ENCODE measurements around the gene PACS2.
"Not testable (repeated sequence)": the region's sequence is repeated elsewhere in the genome, so short reads cannot be mapped to it uniquely, and the experiment has no call there.

The PACS2 gene

DNA sequence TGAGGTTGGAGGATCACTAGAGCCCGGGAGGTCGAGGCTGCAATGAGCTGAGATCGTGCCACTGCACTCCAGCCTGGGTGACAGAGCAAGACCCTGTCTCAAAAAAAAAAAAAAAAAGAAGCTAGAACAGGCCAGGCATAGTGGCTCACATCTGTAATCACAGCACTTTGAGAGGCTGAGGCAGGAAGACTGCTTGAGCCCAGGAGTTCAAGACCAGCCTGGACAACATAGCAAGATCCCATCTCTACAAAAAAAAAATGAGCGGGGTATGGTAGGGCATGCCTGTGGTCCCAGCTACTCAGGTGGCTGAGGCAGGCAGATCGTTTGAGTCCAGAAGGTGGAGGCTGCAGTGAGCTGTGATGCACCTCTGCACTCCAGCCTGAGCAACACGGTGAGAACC lies 25.6 kb upstream of the PACS2 start:
- DNase-seq (ENCODE audit: low spot score), result not testable (repeated sequence)

DNA sequence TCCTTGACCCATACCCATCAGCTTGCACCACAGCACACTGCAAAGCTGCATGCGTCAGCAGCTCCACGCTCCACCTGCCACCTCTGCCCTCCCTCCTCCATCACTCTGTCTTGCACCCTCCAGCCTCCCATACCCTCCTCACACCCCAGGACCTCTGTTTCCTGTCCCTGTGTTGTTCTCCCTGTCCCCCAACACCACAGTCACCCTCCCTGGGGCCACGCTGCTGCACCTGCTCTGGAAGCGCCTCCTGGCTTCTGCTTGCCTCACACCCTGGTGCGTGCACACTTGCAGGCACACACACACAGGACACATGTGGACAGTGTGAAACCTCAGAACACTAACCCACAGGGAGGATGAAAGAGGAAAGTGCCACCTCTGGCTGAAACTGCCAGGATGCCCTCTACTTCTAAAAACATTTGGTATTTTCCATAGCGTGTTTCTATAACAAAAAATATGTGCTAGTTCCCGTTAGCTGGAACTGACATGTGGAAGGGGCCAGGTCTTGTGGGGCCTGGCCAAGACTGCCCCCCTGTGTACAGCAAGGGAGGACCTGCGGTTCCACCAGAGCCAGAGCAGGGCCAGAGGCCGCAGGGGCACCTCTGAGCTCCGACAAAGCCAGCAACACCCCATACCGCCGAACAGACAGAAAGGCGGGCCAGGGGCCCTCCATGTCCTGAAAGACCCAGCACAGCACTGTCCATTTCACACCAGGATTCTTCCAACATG lies 23.8 kb upstream of the PACS2 start:
- no peak for DNase-seq (ENCODE audit: low spot score)

DNA sequence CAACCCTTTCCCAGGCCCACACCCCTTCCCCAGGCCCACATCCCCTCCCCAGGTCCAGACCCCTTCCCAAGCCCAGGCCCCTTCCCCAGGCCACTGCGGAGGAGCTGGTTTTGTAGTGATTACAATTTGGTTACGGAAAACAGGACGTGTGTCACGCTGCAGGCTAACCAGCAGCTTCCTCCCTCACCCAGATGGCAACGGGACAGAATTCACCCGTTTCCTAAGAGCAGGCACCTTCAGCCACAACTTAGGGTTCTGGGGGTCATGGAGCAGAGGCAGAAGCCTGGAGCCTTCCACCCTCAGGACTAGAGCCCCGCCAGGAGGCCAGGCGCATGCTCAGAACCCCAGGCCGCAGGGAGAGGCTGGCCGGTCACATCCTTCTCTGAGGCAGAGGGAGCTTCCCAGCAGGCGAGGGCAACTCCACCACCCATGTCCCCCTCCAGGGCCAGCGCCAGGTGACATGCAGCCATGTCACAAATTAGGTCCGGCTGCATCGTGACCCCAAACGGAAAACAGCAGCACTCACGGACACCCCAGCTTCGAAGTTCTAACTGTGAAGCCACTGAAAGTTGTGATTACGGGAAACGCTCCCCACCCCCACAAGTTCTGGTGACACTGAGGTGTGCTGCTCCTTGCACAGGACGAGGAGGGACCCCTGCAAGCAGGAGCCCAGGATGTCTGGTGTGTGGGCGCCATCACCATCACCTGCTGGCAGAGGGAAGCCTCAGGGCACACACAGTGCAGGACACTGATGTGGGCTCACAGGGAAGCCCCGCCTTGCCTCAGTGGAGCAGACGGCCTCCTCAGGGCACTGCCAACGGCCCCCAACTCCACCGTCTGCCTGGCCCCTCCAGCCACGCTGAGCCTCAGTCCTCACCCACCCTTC lies 21.5 kb upstream of the PACS2 start:
- DNase-seq (ENCODE audit: low spot score), result no peak

DNA sequence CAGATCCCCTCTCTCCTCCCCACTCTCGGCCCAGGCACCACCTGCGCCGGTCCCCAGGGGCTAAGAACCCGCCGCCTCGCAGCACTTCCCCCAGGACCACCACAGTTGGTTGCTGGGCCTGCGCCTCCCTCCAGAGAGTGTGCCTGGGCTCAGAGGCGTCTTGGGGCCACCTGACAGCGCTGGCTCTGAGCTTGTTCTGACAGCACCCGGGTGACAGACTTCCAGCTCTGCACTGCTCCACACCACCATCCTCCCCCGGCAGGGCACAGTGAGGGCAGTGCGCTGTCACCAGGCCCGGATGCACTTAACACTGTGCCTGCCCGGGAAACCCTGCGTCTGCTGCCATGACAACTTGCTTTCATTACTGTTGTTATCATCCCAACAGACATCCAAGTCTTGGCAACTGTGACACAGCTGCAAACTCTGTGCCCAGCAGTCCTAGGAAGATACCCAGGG lies 20.4 kb upstream of the PACS2 start:
- DNase-seq (ENCODE audit: low spot score), result no peak

DNA sequence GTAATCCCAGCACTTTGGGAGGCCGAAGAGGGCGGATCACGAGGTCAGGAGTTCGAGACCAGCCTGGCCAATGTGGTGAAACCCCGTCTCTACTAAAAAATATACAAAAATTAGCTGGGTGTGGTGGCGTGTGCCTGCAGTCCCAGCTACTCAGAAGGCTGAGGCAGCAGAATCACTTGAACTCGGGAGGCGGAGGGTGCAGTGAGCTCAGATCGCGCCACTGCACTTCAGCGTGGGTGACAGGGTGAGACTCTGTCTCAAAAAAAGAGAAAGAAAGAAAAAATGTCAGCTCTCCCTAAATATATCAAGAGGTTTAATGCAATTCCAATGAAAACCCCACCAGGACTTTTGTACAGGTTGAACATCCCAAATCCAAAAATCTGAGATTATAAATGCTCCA lies 17.2 kb upstream of the PACS2 start:
- not testable (repeated sequence) for DNase-seq (ENCODE audit: low spot score)

- no peak for DNase-seq (ENCODE audit: low spot score)
These were observed 14.7 kb upstream of the PACS2 start for GRCh38 chr14:105299654-105300541.

DNA sequence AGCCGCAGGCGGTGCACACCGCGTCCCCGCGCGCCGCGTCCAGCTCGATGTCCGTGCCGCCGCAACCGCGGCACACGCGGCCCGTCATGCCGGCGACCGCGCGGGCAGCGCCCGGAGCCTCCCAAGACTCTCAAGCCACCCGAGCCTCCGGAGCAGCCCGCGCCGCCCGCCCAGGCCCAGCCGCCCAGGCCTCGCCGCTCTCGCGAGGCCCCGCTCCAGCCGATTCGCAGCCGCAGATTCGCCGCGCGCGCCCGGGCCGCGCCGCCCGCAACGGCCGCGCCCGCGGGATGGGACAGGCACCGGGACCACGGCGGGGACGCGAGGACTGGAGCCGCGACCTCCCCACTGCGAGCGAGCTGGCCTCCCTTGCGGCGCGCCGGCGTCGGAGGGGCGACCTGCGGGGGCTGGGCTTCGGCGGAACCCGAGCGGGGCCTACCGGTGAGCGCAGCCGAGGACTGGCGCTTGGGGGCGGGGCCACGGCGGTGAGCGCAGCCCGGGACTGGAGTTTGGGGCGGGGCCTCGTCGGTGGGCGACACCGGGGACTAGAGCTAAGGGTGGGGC lies 13.9 kb upstream of the PACS2 start, which contains the start of gene BRF1:
BRF1 (minus strand) TSS at position 460 of the 561 bp plus-strand sequence; CDS start at position 88, 372 bp downstream.
- peak; percentile 90 for DNase-seq (ENCODE audit: low spot score)

GRCh38 chr14:105301103-105301914 lies 13.2 kb upstream of the PACS2 start:
- peak; percentile 95 for DNase-seq (ENCODE audit: low spot score)

DNA sequence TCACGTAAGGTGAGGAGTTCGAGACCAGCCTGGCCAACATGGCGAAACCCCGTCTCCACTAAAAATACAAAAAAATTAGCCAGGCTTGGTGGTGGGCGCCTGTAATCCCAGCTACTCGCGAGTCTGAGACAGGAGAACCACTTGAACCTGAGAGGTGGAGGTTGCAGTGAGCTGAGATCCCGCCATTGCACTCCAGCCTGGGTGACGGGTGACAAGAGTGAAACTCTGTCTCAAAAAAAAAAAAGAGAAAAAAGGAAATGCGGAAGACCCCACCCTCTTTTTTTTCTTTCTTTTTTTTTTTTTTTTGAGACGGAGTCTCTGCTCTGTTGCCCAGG lies 12.7 kb upstream of the PACS2 start:
- not testable (repeated sequence) for DNase-seq (ENCODE audit: low spot score)

GRCh38 chr14:105303949-105304348 lies 10.6 kb upstream of the PACS2 start:
- DNase-seq (ENCODE audit: low spot score), result no peak

GRCh38 chr14:105304565-105304964 lies 10.0 kb upstream of the PACS2 start:
- no peak for DNase-seq (ENCODE audit: low spot score)

DNA sequence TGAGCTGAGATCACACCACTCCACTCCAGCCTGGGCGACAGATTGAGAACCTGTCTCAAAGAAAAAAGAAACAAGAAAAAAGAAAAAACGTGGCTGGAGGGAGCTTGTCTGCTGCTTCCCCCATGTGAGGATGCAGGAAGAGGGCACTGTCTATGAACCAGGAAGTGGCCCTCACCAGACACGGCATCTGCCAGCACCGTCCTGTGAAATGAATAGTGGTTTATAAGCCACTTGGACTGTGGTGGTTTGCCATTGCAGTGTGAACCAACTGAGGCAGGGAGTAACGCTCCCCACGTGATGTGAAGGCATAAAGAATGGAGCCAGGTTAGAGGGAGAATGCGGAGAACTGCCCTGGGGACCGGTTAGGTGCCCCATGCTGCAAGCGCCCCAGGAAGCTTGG lies 9.2 kb upstream of the PACS2 start:
- DNase-seq (ENCODE audit: low spot score), result no peak

DNA sequence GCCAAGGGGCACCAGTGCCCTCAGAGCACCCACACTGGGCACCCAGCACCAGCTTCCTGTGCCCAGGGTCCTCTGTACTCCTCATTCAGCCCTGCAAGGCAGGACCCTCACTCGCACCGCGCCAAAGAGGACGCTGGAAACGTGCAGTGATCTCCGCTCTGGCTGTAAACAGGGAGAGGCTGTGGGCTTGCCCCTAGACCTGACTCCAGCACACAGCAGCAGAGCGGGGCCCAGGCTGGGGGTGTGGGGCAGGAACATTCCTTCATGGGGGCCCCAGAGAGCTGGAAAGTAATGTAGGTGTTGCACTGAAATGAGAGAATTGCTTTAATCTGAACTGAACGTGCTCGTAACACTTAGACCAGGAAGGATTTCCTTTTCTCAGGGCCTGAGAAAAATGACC lies 8.8 kb upstream of the PACS2 start:
- DNase-seq (ENCODE audit: low spot score), result no peak

- no peak for DNase-seq (ENCODE audit: low spot score)
These were observed 7.4 kb upstream of the PACS2 start for GRCh38 chr14:105307052-105307727.

DNA sequence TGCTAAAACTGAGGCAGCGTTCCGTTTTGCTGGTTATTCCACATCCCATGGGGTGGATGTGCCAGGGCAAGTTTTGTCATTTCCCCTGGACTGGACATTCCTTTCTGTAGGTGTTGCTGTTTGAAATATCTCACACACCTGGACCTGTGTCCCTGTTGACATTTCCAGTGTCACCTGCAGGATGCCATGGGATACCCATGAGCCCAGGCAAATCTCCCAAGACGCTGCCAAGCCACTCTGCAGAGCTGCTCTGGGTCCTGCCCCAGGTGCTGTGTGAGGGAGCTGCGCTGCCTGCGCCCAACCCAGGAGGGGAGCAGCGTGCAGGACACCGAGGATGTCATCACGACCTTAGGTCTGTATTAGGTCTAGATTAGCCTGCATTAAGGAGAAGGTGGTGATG lies 5.2 kb upstream of the PACS2 start:
- DNase-seq (ENCODE audit: low spot score), result no peak

- DNase-seq (ENCODE audit: low spot score), result no peak
These were observed 2.7 kb upstream of the PACS2 start for GRCh38 chr14:105311838-105312237.

GRCh38 chr14:105312973-105313372 lies 1.6 kb upstream of the PACS2 start:
- DNase-seq (ENCODE audit: low spot score), result peak; percentile 86

- DNase-seq (ENCODE audit: low spot score), result no peak
These were observed 914 bp upstream of the PACS2 start for GRCh38 chr14:105313381-105314286.

GRCh38 chr14:105315211-105315721 lies 718 bp downstream of the PACS2 start:
- no peak for DNase-seq (ENCODE audit: low spot score)

Data from putamen (tissue), 1 donor.